ENCODE measurements around the gene EHD1. TPM values are rescaled to one million over a fixed set of nuclear protein-coding genes. Genes with fewer than 3 reads are reported as not detected.
A peak's percentile ranks its signal among the peaks of the same experiment; 100 is the strongest.

Gene EHD1
- total RNA-seq, 4 donors from 2014 or later: 53.5 to 90.7 (median 67.4) TPM

DNA sequence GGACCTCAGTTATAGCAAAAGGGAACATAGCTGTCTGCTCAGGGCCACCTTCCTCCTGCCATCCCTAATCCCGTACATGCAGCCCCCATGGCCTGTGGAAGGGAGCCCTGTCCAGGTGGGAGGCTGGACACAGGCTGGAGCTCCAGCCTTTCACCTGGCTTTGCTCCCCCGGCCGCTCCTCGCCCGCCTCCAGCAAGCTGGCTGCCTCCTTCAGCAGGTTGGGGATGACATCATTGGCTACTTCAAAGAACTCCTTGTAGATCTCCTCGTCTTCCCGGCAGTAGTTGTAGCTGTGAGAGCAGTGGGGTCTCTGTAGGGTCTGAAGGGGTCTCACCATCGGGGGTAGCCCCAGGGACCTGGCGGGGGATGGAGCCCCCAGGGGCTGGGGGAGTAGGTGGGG lies 72.9 kb downstream of the EHD1 start:
- H3K9me3 ChIP-seq: no peaks in the 10 kb centered on the region
- no peak for TF ChIP-seq POLR2A (IDR thresholded peaks at IDR 0.05)
- DNase-seq: no peak
- peaks cover 14 to 28% of the 10 kb centered on the region in 2 donors for H3K4me1 ChIP-seq
- peaks cover 10 to 17% of the 10 kb centered on the region in 2 donors for H3K36me3 ChIP-seq
- H3K4me3 ChIP-seq (replicated peaks in 1 of 3): no peak overlapping the region
- H3K27me3 ChIP-seq: no peaks in the 10 kb centered on the region
- no peak overlapping the region for H3K27ac ChIP-seq
- WGBS, 2 donors: 91 to 95% methylated on average over 6 to 9 of the region's 9 CpGs
- intact Hi-C loops (cut with DNase I): no loop called here

DNA sequence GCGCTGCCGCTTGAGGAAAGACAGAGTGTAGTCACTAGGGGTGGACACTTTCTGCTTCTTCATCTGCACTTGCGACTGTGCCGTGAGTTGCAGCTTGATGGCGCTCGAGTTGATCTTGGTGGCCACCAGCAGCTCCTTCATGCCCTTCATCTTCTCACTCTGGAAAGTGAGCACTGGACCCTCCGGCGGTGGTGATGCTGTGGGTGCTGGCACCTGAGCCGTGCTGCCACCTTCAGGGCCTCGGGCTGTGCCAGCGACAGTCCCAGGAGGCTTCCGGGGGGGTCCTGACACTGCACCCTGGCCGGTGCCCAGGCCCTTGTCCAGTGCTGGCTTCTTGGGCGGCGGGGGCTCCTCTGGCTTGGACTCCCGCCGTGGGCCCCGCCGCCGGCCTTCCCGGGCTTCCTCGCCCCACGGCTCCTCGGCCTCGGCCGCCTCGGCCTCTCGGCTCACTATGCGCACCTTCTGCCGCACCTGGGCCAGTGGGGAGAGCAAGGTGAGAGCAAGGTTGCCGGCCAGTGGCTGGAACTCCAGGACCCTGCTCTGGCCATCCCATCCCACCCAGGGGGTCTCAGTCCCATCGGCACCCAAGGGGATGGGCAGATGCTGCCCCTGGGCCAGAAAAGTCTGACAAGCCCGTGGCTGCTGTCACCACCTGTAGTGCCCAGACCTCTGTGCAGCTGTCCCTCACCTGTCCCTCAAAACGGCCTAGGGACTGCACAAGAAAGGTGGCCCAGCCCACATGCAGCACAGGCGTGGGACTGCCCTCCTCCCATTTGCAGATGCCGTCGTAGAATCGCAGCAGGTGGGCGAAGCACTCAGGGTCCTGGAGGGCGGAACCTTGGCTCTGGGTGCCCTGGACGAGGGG lies 73.8 kb downstream of the EHD1 start:
- Histone ChIP-seq H3K4me3 (replicated peaks in 1 of 3) (peak overlapping the region in 1 of 3 donors; percentile 60), H3K27me3 (no peaks in the 10 kb centered on the region), H3K9me3 (no peaks in the 10 kb centered on the region), H3K27ac (peak overlapping the region in 2 of 3 donors; percentile 67 to 90), H3K4me1 (peaks cover 13 to 26% of the 10 kb centered on the region in 2 donors), H3K36me3 (peaks cover 10 to 17% of the 10 kb centered on the region in 2 donors)
- WGBS, 2 donors: 90 to 95% methylated on average over 22 to 30 of the region's 41 CpGs
- DNase-seq: no peak
- intact Hi-C loops (cut with DNase I): no loop called here
- TF ChIP-seq POLR2A (IDR thresholded peaks at IDR 0.05): no peak
- TF ChIP-seq CTCF (IDR thresholded peaks at IDR 0.05): no peak

DNA sequence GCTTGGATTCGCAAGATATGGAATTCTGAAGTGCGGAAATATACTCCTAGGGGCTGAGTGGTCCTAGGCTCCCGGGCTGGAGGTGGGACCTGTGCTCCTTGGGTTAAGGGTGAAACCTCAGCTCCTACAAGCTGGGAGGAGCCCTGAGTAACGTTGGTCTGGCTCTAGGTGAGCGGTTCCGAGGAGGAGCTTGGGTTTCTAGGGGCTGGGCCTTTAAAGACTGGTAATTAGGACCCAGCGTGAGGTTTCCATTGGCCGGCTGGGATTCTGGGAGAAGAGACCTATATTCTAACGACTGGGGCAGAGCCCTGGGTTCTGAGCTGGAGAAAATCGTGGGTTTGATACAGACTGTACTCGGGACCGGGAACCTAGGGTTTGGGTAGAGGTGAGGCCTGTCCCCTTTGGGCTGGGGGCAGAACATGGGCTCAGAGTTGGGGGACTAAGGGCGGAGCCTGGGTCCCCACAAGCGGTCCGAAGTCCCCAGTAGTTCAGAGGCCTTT lies 74.5 kb downstream of the EHD1 start:
- peak overlapping the region; percentile 67 to 90 (median 79) for H3K27ac ChIP-seq
- H3K27me3 ChIP-seq: no peaks in the 10 kb centered on the region
- peak overlapping the region in 2 of 3 donors; percentile 49 to 60 for H3K4me3 ChIP-seq (replicated peaks in 1 of 3)
- intact Hi-C loops (cut with DNase I): no loop called here
- TF ChIP-seq POLR2A (IDR thresholded peaks at IDR 0.05) (no peak), CTCF (IDR thresholded peaks at IDR 0.05) (no peak)
- H3K9me3 ChIP-seq: no peaks in the 10 kb centered on the region
- H3K4me1 ChIP-seq: peaks cover 6 to 21% of the 10 kb centered on the region in 2 donors
- 37 to 43% methylated on average over 13 to 15 of the region's 15 CpGs for WGBS, 2 donors
- peak in 1 of 2 donors; percentile 41 for DNase-seq
- H3K36me3 ChIP-seq: peaks cover 10 to 17% of the 10 kb centered on the region in 2 donors

DNA sequence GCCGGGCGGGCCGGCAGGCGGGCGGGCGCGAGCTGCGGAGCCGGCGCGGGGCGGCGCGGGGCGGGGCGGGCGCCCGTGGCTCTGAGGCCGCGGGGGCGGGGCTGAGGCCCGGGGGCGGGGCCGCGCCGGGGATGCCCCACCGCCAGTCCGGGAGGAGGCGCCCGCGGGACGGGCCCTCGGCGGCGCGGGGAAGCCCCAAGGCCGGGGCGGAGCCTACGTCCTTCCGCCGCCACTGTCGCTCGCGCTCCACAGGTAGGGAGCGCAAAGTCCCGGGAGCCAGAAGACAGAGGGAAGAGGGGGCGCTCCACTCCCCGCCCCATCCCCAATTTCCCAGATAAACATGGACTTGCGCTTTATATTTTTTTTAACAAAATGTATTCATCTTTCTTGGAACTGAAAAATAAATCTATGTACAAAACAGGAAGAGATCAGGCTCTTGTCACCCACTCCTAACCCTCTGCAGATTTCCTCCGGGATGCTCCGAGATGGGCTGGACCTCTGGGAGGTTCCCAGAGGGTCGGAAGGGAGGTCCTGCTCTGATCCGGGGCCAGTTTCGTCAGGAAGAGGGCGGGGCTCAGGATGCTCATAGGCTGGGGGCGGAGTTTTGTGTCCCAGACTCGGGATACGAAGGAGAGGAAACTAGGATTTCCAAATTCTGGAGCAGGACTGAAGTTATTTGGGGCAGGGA lies 75.1 kb downstream of the EHD1 start, which contains the start of gene MAP4K2:
MAP4K2 (minus strand) TSS at position 57 of the 688 bp plus-strand sequence. CDS start 65 bp downstream, outside the sequence.
- H3K27me3 ChIP-seq: no peaks in the 10 kb centered on the region
- DNase-seq: peak; percentile 89 to 90
- peak within 1 kb of the TSS in 2 of 3 donors; percentile 49 to 60 for H3K4me3 ChIP-seq (replicated peaks in 1 of 3)
- peak within 1 kb of the TSS; percentile 79 to 90 (median 89) for H3K27ac ChIP-seq
- peak in 3 of 6 experiments; percentile 12 to 29 (median 24) for TF ChIP-seq CTCF (IDR thresholded peaks at IDR 0.05)
- TF ChIP-seq POLR2A (IDR thresholded peaks at IDR 0.05): peak in 1 of 2 donors; percentile 35
- H3K4me1 ChIP-seq: peaks cover 6 to 21% of the 10 kb centered on the region in 2 donors
- 1 to 2% methylated on average over 20 to 32 of the region's 58 CpGs for WGBS, 2 donors
- peaks cover 10 to 17% of the 10 kb centered on the region in 2 donors for H3K36me3 ChIP-seq
- H3K9me3 ChIP-seq: no peaks in the 10 kb centered on the region
- intact Hi-C loops (cut with DNase I): no loop called here

DNA sequence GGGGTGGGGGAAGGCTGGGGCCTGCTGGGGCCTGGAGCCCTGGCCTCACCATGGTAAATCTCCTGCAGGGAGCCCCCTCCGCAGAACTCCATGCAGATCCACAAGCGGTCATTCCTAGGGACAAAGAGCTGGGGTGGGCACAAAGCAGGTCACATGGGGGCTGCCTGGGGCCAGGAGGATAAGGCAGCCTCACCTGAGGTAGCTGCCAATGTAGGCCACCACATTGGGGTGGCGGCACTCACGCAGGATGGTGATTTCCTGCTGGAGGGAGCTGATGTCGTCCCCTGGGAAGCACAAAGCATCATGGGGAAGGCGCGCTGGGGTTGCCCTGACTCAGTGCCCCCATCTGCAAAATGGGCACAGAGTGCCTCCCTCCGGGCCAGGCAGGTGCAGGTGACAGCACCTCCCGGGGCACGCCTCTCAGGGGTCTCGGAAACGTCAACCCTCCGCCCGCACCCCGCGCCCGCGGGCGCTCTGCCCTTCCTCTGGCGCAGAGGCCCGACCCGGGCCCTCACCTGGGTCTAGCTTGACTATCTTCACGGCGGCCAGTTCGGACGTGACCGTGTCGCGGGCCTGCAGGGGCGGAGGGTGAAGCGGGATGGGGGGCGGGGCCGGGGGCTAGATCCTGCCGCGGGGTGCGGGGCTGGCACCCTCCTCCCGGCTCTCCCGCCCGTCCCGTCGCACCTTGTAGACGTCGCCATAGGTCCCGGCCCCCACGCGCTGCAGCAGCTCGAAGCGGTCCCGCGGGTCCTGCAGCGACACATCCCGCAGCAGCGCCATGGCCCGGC lies 75.9 kb downstream of the EHD1 start:
- no peaks in the 10 kb centered on the region for H3K9me3 ChIP-seq
- peak overlapping the region in 1 of 3 donors; percentile 60 for H3K4me3 ChIP-seq (replicated peaks in 1 of 3)
- peak overlapping the region; percentile 57 to 89 (median 80) for H3K27ac ChIP-seq
- DNase-seq: no peak
- peaks cover 10 to 17% of the 10 kb centered on the region in 2 donors for H3K36me3 ChIP-seq
- no peak for TF ChIP-seq POLR2A (IDR thresholded peaks at IDR 0.05)
- no peak for TF ChIP-seq CTCF (IDR thresholded peaks at IDR 0.05)
- peaks cover 6 to 21% of the 10 kb centered on the region in 2 donors for H3K4me1 ChIP-seq
- intact Hi-C loops (cut with DNase I): no loop called here
- WGBS, 2 donors: 13 to 55% methylated on average over 7 to 8 of the region's 54 CpGs
- H3K27me3 ChIP-seq: no peaks in the 10 kb centered on the region

Measured in thyroid gland (tissue), 4 donors.